ENCODE measurements around the gene PLB1. TPM values are rescaled to one million over a fixed set of nuclear protein-coding genes. Genes with fewer than 3 reads are reported as not detected.

Gene PLB1
- total RNA-seq, 1 experiment from 2014 or later = 0.40 TPM

DNA sequence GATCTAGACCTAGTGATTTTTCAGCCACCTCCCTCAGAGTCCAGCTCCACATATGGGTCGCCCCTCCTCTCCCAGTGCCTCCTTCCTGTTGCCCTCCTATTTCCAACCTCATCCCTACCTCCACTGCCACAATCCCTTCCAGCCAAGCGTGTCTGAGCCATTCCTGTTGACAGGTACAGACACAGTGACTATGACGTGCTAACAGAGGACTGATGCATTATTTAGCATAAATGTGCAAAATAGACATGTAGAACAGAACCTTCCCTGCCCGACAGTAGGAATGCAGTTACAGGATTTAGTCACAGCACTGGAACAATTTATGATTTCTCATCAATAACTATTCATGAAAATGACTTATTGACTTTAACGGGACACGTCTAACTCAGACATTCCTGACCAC lies 171.4 kb downstream of the PLB1 start:
- peaks cover 21% of the 10 kb centered on the region for H3K4me1 ChIP-seq (ENCODE audit: insufficient read depth, low read length)
- H3K27ac ChIP-seq (ENCODE audit: low read length) = no peak overlapping the region
- no peaks in the 10 kb centered on the region for H3K27me3 ChIP-seq (ENCODE audit: low read length)
- H3K9me3 ChIP-seq (ENCODE audit: low read length) = no peaks in the 10 kb centered on the region
- no TSS peak for BruUV-seq (replicated peaks)
- TF ChIP-seq, protein P1, sequence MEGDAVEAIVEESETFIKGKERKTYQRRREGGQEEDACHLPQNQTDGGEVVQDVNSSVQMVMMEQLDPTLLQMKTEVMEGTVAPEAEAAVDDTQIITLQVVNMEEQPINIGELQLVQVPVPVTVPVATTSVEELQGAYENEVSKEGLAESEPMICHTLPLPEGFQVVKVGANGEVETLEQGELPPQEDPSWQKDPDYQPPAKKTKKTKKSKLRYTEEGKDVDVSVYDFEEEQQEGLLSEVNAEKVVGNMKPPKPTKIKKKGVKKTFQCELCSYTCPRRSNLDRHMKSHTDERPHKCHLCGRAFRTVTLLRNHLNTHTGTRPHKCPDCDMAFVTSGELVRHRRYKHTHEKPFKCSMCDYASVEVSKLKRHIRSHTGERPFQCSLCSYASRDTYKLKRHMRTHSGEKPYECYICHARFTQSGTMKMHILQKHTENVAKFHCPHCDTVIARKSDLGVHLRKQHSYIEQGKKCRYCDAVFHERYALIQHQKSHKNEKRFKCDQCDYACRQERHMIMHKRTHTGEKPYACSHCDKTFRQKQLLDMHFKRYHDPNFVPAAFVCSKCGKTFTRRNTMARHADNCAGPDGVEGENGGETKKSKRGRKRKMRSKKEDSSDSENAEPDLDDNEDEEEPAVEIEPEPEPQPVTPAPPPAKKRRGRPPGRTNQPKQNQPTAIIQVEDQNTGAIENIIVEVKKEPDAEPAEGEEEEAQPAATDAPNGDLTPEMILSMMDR (conservative IDR thresholded peaks at IDR 0.05; ENCODE audit: low read depth, low read length) = no peak
- TF ChIP-seq EZH2 (IDR thresholded peaks at IDR 0.05; ENCODE audit: low read length, unreplicated experiment) = no peak
- no peak for TF ChIP-seq EZH2phosphoT487 (IDR thresholded peaks at IDR 0.05; ENCODE audit: borderline replicate concordance, low read length)
- no peaks in the 10 kb centered on the region for H3K79me2 ChIP-seq (ENCODE audit: low read length)
- ATAC-seq (no peak), DNase-seq (no peak)
- no peaks in the 10 kb centered on the region for H3F3A ChIP-seq (ENCODE audit: low read length, unreplicated experiment)
- H3K4me2 ChIP-seq (ENCODE audit: low read length) = no peak overlapping the region
- no peak overlapping the region for H3K9ac ChIP-seq (ENCODE audit: low read length)
- no peaks in the 10 kb centered on the region for H4K20me1 ChIP-seq (ENCODE audit: low read length)
- no peaks in the 10 kb centered on the region for H3K36me3 ChIP-seq (ENCODE audit: low read depth, low read length)
- ChIA-PET POLR2A (ENCODE audit: unreplicated experiment) (no interaction called here), CTCF (no interaction called here)
- no peak overlapping the region for H2AFZ ChIP-seq (ENCODE audit: low read length)
- intact Hi-C loops (cut with micrococcal nuclease) = no loop called here
- no peaks in the 10 kb centered on the region for H3K9me2 ChIP-seq (replicated peaks; ENCODE audit: low read length)
- H3K4me3 ChIP-seq (ENCODE audit: low read length) = no peak overlapping the region

DNA sequence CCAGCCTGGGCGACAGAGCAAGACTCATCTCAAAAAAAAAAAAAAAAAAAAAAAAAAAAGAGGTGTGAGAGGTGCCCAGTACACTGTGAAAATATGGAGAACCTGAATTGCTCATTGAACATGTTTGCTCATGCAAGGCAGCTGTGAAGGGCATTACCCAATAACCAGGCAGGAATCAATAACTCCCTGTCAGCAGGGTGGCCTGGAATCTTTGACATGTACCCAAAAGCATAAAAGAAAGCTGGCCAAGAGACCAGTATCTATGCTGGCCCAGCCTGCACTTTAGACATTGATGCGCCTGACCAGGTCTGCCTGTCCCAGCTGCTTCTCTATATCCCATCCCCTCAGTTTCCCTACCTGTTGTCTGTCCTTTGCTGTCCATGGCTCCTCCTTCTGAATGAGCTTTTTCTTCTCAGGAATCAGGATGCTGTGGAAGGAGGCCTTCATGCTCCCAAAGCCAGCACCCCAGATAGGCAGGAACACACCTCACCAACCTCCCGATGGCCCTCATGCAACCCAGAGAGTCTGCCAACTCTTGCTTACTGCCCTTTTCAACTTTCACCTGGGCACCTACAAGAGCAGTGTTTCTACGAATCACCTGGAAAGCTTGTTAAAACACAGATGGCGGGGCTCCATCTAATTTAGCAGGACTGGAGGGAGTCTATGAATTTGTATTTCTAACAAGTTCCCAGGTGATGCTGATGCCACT lies 172.4 kb downstream of the PLB1 start:
- Histone ChIP-seq H3K79me2 (ENCODE audit: low read length) (no peaks in the 10 kb centered on the region), H3K9me3 (ENCODE audit: low read length) (no peaks in the 10 kb centered on the region), H3K27ac (ENCODE audit: low read length) (no peak overlapping the region), H3K4me2 (ENCODE audit: low read length) (no peak overlapping the region), H3K4me3 (ENCODE audit: low read length) (no peak overlapping the region), H3K9me2 (replicated peaks; ENCODE audit: low read length) (no peaks in the 10 kb centered on the region), H3K27me3 (ENCODE audit: low read length) (no peaks in the 10 kb centered on the region), H3K36me3 (ENCODE audit: low read depth, low read length) (no peaks in the 10 kb centered on the region), H3F3A (ENCODE audit: low read length, unreplicated experiment) (no peaks in the 10 kb centered on the region), H3K9ac (ENCODE audit: low read length) (no peak overlapping the region), H3K4me1 (ENCODE audit: insufficient read depth, low read length) (peaks cover 11% of the 10 kb centered on the region), H4K20me1 (ENCODE audit: low read length) (no peaks in the 10 kb centered on the region), H2AFZ (ENCODE audit: low read length) (no peak overlapping the region)
- DNase-seq (no peak), ATAC-seq (no peak)
- POLR2A ChIA-PET (ENCODE audit: unreplicated experiment) = no interaction called here
- TF ChIP-seq, protein P1 (conservative IDR thresholded peaks at IDR 0.05; ENCODE audit: low read depth, low read length) = no peak
- no peak for TF ChIP-seq EZH2 (IDR thresholded peaks at IDR 0.05; ENCODE audit: low read length, unreplicated experiment)
- no peak for TF ChIP-seq EZH2phosphoT487 (IDR thresholded peaks at IDR 0.05; ENCODE audit: borderline replicate concordance, low read length)
- CTCF ChIA-PET = no interaction called here
- no TSS peak for BruUV-seq (replicated peaks)
- intact Hi-C loops (cut with micrococcal nuclease) = no loop called here

DNA sequence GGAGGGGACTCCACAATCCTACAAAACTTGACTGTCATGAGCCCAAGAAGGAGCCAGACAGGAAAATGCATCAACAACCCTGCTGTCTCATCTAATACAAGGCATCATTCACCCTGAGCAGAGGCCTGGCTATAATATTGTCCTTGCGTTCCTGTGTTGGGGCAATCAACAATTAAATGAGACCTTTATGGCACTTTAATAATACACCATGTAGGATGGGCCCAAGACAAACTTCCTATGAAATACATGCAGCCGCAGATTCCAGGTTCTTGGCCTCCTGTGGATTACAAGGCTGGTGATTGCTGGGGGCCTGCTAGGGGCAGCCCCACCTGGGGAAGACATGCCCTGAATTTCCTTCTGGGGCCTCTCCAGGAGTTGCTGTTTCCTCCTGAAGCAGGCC lies 173.0 kb downstream of the PLB1 start:
- Histone ChIP-seq H4K20me1 (ENCODE audit: low read length) (no peaks in the 10 kb centered on the region), H2AFZ (ENCODE audit: low read length) (no peak overlapping the region), H3F3A (ENCODE audit: low read length, unreplicated experiment) (no peaks in the 10 kb centered on the region), H3K9me3 (ENCODE audit: low read length) (no peaks in the 10 kb centered on the region), H3K4me1 (ENCODE audit: insufficient read depth, low read length) (peaks cover 5% of the 10 kb centered on the region), H3K79me2 (ENCODE audit: low read length) (no peaks in the 10 kb centered on the region), H3K9ac (ENCODE audit: low read length) (no peak overlapping the region), H3K4me3 (ENCODE audit: low read length) (no peak overlapping the region), H3K9me2 (replicated peaks; ENCODE audit: low read length) (no peaks in the 10 kb centered on the region), H3K4me2 (ENCODE audit: low read length) (no peak overlapping the region), H3K27ac (ENCODE audit: low read length) (no peak overlapping the region), H3K27me3 (ENCODE audit: low read length) (no peaks in the 10 kb centered on the region), H3K36me3 (ENCODE audit: low read depth, low read length) (no peaks in the 10 kb centered on the region)
- no peak for DNase-seq
- BruUV-seq (replicated peaks) = no TSS peak
- ATAC-seq = no peak
- POLR2A ChIA-PET (ENCODE audit: unreplicated experiment) = no interaction called here
- intact Hi-C loops (cut with micrococcal nuclease) = no loop called here
- CTCF ChIA-PET = no interaction called here
- no peak for TF ChIP-seq EZH2 (IDR thresholded peaks at IDR 0.05; ENCODE audit: low read length, unreplicated experiment)
